Measurements from ENCODE around the gene SPEG. TPM values are rescaled to one million over a fixed set of nuclear protein-coding genes. Genes with fewer than 3 reads are reported as not detected.
A peak's percentile ranks its signal among the peaks of the same experiment; 100 is the strongest.

The SPEG gene
- total and polyA plus RNA-seq, 2 of the 8 experiments (the other 6 are each of a cell fraction or from before 2014, with no cell fraction given): 19.9 to 32.0 TPM

DNA sequence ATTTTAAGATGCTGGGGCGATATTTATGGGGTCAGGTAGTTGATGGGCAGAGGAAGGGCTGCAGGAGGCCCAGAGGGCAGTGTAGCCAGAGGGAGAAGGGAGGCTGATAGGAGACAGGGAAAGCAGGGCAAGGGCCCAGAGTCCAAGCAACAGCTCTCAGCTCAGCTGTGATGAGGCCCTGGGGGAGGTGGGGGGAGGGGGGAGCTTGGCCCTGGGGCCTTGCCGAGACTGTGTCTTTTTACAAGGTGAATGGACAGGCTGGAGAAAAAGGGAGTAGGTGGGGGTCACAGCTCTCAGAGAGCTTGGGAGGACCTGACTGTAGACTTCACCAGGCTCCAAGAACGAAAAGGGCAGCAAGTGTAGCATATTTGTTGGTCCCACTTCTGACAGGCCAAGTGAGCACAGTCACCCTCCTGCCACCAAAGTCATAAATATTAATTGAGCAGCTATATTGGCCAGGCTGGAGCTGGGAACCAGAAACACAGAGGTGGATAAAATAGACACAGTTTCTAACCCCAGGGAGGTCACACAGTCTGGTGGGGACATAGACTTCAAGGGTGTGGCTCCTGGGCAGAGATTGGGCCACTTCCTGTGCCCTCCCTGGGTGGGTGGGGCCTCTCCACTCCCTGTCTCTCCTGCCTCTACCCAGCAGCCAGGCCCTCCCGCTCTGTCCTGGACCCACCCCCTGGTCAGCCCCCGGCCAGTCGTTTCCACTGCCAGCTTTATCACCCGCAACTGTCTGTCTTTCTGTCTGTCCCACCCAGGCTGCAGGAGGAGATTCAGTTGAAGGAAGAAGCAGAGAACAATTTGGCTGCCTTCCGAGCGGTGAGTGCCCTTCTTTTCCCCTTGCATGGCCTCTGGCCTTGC, 15.1 kb upstream of the SPEG start:
- DNase-seq (ENCODE audit: low read depth in 1 of 2, low spot score in 2 of 2): no peak
- CTCF ChIA-PET (ENCODE audit: partially characterized antibody): interaction anchor here (1.2 to 88.6 kb wide), 6 partner anchors 9 to 70 kb away, joined by 4 to 7248 read pairs (median 16); partner anchors contain the start of genes ASIC4, CHPF, GMPPA and SPEG
- TF ChIP-seq POLR2AphosphoS5 (IDR thresholded peaks at IDR 0.05; ENCODE audit: low read depth, low read length) (no peak), SP4 (IDR thresholded peaks at IDR 0.05; ENCODE audit: low read length) (no peak), TEAD4 (IDR thresholded peaks at IDR 0.05; ENCODE audit: low read depth, low read length) (no peak), POLR2A (IDR thresholded peaks at IDR 0.05; ENCODE audit: control extremely low read depth in 1 of 2, low read depth in 2 of 2, low read length in 2 of 2) (no peak), PHF8 (conservative IDR thresholded peaks at IDR 0.05; ENCODE audit: low read depth, low read length) (no peak), TAF1 (IDR thresholded peaks at IDR 0.05; ENCODE audit: low read depth, low read length) (no peak), SIRT6 (IDR thresholded peaks at IDR 0.05; ENCODE audit: low read length) (no peak), CBX8 (IDR thresholded peaks at IDR 0.05; ENCODE audit: borderline replicate concordance, low read depth, low read length) (no peak), TBP (IDR thresholded peaks at IDR 0.05; ENCODE audit: low read depth, low read length) (no peak)
- TF ChIP-seq, protein P1, sequence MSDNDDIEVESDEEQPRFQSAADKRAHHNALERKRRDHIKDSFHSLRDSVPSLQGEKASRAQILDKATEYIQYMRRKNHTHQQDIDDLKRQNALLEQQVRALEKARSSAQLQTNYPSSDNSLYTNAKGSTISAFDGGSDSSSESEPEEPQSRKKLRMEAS (IDR thresholded peaks at IDR 0.05): no peak
- TF ChIP-seq, protein P2, sequence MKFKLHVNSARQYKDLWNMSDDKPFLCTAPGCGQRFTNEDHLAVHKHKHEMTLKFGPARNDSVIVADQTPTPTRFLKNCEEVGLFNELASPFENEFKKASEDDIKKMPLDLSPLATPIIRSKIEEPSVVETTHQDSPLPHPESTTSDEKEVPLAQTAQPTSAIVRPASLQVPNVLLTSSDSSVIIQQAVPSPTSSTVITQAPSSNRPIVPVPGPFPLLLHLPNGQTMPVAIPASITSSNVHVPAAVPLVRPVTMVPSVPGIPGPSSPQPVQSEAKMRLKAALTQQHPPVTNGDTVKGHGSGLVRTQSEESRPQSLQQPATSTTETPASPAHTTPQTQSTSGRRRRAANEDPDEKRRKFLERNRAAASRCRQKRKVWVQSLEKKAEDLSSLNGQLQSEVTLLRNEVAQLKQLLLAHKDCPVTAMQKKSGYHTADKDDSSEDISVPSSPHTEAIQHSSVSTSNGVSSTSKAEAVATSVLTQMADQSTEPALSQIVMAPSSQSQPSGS (IDR thresholded peaks at IDR 0.05; ENCODE audit: low read length): no peak

More for the DNA sequence above, 15.1 kb upstream of the SPEG start:
- peak overlapping the region; percentile 14; the same call in 1 of the 2 replicates for H2BK15ac ChIP-seq (ENCODE audit: low read length)
- no peak overlapping the region for H3K18ac ChIP-seq (ENCODE audit: extremely low read depth, low read length)
- H3K27ac ChIP-seq (ENCODE audit: low read depth, low read length): no peak overlapping the region
- H2BK5ac ChIP-seq (ENCODE audit: low read depth, low read length): no peak overlapping the region
- H3K4me2 ChIP-seq (ENCODE audit: insufficient read depth in 1 of 2, low read depth in 2 of 2, low read length in 2 of 2): 0 out of 4 replicates have a peak overlapping the region, but pooled peaks of 1 of the 2 experiments have one; percentile 12
- WGBS, 2 experiments (ENCODE audit: extremely low coverage in 1 of 2, insufficient coverage in 1 of 2, insufficient read length in 1 of 2, insufficient replicate concordance in 2 of 2, low coverage in 1 of 2, low lambda C conversion rate in 2 of 2, missing lambda C conversion rate in 1 of 2): 93% methylated on average over 5 of the region's 9 CpGs; no CpG with 5 or more reads in 1 of the 2 experiments
- H3K4me1 ChIP-seq (replicated peaks in 1 of 4; ENCODE audit: control insufficient read depth in 3 of 4, insufficient read depth in 4 of 4, low read length in 3 of 4): peaks cover 8 to 26% (median 15%) of the 10 kb centered on the region in 4 experiments
- H3K4ac ChIP-seq (replicated peaks; ENCODE audit: insufficient read length, low read depth, low read length): no peak overlapping the region
- H3K56ac ChIP-seq (replicated peaks; ENCODE audit: insufficient read length, low read depth, low read length): no peak overlapping the region
- no peak overlapping the region for H4K91ac ChIP-seq (replicated peaks; ENCODE audit: insufficient read length, low read length)
- H4K8ac ChIP-seq (ENCODE audit: extremely low read depth, insufficient read depth, low read length): no peak overlapping the region
- H2AK5ac ChIP-seq (ENCODE audit: low read depth, low read length): no peak overlapping the region
- no peak overlapping the region for H2AFZ ChIP-seq (ENCODE audit: low read length)
- no peak overlapping the region for H3K23ac ChIP-seq (ENCODE audit: insufficient read length)
- no peaks in the 10 kb centered on the region for H3K79me1 ChIP-seq (ENCODE audit: low read depth, low read length)
- peaks cover 0 to 2% of the 10 kb centered on the region in 2 experiments for H4K20me1 ChIP-seq (replicated peaks in 1 of 2; ENCODE audit: control insufficient read depth in 1 of 2, insufficient read depth in 2 of 2, low read length in 2 of 2)
- H3K4me3 ChIP-seq (ENCODE audit: extremely low read depth in 1 of 4, insufficient read depth in 2 of 4, low read depth in 3 of 4, low read length in 4 of 4): no peak overlapping the region
- no peak overlapping the region for H4K5ac ChIP-seq (ENCODE audit: insufficient read length, low read depth, low read length)
- H3K14ac ChIP-seq (ENCODE audit: insufficient read length): no peak overlapping the region
- no peaks in the 10 kb centered on the region for H3K9me3 ChIP-seq (ENCODE audit: insufficient read depth in 2 of 2, low read depth in 1 of 2, low read length in 1 of 2)
- H3K27me3 ChIP-seq (replicated peaks in 1 of 4; ENCODE audit: control insufficient read depth in 3 of 4, extremely low read depth in 1 of 4, insufficient read depth in 3 of 4, low read length in 3 of 4): peaks cover 15 to 36% (median 29%) of the 10 kb centered on the region in 4 experiments
- no peaks in the 10 kb centered on the region for H3K36me3 ChIP-seq (ENCODE audit: control insufficient read depth in 2 of 4, insufficient read depth in 4 of 4, low read length in 3 of 4)
- peaks cover 2% of the 10 kb centered on the region for H3K23me2 ChIP-seq (ENCODE audit: low read depth, low read length)
- no peak for FAIRE-seq
- no peak overlapping the region for H2BK12ac ChIP-seq (ENCODE audit: low read depth, low read length)
- no peak overlapping the region for H2BK20ac ChIP-seq (ENCODE audit: low read length)
- H2BK120ac ChIP-seq (replicated peaks; ENCODE audit: low read depth, low read length): no peak overlapping the region
- no peaks in the 10 kb centered on the region for H3K79me2 ChIP-seq (ENCODE audit: control insufficient read depth in 1 of 2, insufficient read depth in 2 of 2, low read length in 2 of 2)
- POLR2A ChIA-PET (ENCODE audit: partially characterized antibody): interaction anchor here (0.6 to 4.6 kb wide), 5 partner anchors 15 to 134 kb away, joined by 3 to 17 read pairs (median 3); no protein-coding TSS in a partner anchor
- no peak overlapping the region for H3K9ac ChIP-seq (replicated peaks in 1 of 4; ENCODE audit: extremely low read depth in 1 of 4, low read depth in 3 of 4, low read length in 3 of 4)
